SHP77 treated with DMSO at 0.1 percent for 48 hours (cell line): ENCODE measurements around the gene GAPT.

Experiments
- DNase-seq: peaks from one replicate; lab custom pipeline; 2025; lab: John Stamatoyannopoulos, UW

GAPT gene

DNA sequence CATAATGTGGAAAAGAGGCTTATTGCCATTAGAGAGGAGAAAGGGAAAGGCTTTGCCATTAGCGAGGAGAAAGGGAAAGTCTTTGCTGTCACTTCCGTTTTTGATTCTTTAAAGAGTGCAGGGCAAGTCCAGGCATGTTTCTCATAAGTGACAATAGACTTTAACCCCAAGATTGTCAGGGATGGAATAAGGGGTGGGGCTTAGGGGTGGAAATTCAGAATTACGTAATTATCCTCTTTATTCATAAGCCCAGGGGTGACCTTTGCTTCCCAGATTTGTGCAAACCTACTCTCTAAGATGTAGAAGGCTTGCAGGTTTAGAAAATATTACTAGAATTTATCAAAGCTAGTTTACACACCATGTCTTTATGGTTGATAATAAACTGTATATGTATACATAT lies 29.1 kb upstream of the GAPT start:
- DNase-seq = no peak

- DNase-seq = peak; percentile 49
These were observed 28.5 kb upstream of the GAPT start for GRCh38 chr5:58462623-58463230.

DNA sequence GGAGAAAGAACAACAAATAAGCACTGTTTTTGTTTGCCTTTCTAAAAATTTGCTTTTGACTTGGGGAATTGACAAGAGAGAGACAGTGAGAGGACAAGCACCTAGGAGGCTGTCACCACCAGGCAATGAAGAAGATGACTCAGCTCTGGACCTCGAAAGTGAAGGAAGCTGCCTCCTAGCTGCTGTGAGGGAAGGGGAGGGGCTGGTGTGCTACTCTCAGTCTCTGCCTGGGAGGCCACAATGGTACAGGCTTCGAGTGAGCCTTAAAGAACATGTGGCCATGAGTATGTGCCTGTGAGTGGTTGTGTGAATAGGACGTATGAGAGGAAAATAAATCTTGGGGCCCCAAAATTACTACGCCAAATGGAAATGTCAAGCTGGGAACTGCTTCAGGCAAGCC lies 24.3 kb upstream of the GAPT start:
- no peak for DNase-seq

DNA sequence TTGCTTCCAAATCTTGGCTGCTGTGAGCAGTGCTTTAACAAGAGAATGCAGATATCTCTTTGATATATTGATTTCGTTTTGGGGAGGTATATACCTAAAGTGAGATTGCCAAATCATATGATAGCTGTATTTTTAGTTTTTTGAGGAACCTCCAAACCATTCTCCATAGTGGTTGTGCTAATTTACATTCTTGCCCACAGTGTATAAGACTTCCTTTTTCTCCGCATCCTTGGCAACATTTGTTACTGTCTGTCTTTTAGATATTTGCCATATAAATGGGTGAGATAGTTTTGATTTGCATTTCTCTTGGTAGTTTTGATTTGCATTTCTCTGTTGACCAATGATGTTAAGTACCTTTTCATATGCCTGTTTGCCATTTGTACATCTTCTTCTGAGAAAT lies 21.3 kb upstream of the GAPT start:
- DNase-seq = no peak

- DNase-seq = no peak
These were observed 15.8 kb upstream of the GAPT start for GRCh38 chr5:58475404-58475803.

DNA sequence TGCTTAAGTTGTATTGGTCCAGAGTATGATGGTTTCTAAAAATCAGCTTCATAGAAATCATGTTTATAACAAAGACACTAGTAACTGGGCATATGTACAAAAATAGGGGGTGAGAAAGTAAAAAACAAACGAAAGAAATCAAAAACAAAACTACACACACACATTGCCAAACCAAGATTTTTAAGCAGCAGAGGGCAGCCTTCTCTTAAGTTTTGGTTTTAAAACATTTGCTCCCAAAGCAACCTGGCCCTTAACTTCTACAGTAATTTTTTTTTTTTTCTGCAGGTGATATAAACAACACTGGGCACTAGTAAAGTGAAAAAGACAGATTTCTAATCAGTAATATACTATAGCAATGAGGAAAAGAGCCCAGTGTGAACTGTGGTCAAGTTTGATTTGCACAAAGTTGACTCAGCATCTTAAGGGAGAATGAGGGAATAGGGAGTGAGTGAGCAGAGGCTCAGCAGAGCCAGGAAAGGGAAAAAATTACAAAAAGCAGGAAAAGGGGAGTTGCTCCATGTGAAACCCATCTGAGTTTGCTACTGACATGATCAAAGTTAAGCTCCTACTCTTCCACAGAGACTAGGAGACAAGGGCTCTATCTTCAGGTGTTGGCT lies 13.4 kb upstream of the GAPT start:
- no peak for DNase-seq

DNA sequence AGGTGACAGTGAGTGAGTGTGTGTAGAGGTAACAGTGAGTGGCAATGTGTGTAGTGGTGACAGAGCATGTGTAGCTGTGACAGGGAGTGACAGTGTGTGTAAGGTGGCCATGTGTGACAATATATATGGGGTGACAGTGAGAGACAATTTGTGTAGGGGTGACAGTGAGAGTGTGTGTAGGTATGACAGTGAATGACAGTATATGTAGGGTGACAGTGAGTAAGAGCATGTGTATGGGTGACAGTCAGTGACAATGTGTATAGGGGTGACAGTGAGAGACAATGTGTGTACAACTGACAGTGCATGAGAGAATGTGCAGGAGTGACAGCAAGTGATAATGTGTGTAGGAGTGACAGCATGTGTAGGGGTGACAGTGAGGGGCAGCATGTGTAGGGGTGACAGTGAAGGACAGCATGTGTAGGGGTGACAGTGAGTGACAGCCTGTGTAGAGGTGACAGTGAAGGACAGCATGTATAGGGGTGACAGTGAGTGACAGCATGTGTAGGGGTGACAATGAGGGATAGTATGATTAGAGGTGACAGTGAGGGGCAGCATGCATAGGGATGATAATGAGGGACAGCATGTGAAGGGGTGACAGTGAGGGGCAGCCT lies 10.1 kb upstream of the GAPT start:
- no peak for DNase-seq

- DNase-seq = no peak
These were observed 9.4 kb upstream of the GAPT start for GRCh38 chr5:58481828-58482227.

DNA sequence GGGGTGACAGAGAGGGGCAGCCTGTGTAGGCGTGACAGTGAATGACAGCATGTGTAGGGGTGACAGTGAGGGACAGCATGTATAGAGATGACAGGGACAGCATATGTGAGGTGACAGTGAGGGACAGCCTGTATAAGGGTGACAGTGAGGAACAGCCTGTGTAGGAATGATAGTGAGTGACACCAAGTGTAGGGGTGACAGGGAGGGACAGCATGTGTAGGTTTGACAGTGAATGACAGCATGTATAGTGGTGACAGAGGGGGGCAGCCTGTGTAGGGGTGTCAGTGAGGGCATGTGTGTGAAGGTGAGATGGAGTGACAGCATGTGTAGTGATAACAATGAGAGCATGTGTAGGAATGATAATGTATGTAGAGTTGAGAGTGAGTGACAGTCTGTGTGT lies 8.7 kb upstream of the GAPT start:
- no peak for DNase-seq

- DNase-seq = no peak
These were observed 6.7 kb upstream of the GAPT start for GRCh38 chr5:58484505-58484904.

GRCh38 chr5:58486290-58486689 lies 4.9 kb upstream of the GAPT start:
- no peak for DNase-seq

DNA sequence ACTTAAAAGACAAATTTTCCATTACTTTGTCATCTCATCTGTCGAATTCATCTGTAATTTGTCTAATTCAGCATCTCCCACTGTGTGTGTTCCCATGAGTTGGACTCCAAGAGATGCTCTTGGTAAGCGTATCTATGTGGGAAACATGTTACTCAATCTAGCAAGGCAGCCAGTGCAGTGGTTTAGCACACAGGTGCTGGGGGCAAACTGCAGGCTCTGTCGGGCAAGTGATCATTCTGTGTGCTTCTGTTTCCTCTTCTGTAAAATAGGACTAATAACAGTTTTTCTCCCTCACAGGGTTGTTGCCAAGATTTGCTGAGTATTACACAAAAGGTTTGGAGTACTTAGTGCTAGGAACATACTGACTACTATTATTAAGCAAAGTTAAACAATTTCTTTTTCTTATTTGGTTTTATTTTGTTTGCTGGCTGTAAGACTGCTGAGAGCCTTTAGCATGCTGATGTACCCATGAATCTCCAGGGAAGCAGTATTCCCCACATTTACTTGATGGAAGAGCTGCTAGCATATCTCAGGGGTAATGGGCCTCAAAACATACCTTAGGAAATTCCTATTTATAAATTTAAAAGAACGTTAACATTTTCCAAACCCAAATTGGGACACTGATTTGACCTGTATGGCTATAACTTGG lies 709 bp upstream of the GAPT start:
- no peak for DNase-seq

DNA sequence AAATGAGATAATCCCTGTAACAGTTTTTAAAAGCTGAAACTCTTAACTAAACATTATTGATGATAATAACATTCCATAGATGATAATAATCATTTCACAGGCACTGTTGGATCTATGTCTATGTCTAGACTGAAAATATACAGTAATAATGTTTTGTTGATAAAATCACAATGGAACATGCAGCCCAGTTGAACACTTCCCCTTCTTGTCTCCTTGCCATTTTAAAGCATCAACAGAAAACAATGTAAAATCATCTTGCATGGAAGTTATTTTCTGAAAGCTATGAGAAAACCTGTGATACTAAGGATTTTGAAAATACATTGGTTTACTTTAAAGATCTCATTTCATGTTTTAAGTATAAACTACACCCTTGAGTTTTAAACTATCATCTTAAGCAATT lies 1.9 kb downstream of the GAPT start:
- DNase-seq = no peak

- no peak for DNase-seq
These were observed 5.3 kb downstream of the GAPT start for GRCh38 chr5:58496488-58496887.

- no peak for DNase-seq
These were observed 6.2 kb downstream of the GAPT start for GRCh38 chr5:58497386-58497785.

DNA sequence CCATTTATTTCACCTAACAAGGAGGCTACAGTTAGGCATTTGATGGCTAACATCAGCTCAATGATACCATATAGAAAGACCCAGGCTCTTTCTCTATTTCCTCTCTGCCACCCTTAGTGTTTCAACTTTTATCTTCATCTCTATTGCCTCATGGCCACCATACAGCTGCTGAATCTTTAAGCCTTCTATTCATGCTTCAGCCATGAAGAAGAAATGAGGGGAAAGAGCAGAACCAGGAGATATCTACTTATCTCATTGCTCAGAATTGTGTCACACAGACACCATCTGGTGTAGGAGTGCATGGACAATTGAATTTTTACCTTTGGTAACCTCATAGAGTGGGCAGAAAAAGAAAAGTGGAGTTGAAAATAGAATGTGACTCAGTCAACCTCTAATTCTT lies 6.7 kb downstream of the GAPT start:
- no peak for DNase-seq

DNA sequence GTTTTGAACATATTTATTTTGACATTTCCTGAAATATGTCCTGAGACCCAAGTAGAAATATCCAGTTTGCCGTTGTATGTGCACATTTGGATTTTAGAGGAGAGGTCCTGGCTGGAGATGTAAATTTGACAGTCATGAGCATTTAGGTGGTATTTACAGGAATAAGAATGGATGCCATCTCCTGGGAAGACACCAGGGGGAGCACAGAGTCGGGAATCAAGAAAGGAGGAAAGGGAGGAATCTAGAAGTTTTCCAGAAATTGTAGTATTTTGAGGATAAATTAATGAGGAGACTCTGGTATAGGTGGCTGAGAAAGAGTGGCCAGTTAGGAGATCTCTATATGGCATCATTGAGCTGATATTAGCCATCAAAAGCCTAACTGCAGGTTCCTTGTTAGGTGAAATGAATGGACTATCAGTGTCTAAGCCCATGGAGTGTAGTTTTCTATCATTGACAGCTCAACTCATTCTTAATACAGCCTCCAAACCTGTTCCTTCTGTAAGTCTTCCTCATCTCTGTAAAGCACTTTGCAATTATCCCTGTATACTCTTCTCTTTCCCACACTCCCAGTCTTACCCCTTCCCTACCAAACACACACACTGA lies 7.2 kb downstream of the GAPT start:
- DNase-seq = no peak

DNA sequence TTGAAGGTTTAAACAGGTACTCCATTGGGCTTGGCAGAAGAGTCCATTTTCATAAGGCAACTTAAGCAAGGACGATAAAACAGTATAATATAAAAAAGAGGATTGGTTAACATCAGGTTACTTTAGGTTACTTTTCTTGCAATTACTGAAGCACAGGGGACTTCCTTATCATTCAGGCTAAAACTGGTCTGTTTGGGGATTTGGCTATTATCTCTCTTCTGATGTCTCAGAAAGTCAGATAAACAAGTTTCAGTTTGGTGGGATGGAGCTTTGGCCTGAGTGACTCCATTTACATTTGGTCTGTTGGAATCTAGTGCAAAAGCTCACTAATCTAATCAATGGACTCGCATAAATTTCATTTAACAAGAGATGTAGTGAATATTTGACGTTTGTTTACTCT lies 8.0 kb downstream of the GAPT start:
- DNase-seq = no peak

DNA sequence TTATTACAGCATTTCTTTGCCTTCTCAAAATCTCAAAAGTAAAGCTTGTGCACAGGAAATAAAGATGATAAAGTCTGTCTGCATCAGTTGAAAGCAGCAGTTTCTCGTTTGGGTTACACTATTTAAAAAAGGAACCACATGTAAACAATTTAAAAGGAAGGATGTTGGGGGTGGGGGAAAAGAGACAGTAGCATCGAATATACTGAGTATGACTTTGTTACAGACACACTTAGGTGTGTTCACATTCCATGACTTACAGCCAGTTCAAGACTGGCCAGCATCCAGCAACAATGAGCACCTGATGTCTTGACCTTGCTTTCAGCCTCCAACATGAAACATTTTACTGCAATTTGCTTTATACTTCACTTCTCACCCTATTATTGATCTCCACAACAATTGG lies 8.7 kb downstream of the GAPT start:
- no peak for DNase-seq

DNA sequence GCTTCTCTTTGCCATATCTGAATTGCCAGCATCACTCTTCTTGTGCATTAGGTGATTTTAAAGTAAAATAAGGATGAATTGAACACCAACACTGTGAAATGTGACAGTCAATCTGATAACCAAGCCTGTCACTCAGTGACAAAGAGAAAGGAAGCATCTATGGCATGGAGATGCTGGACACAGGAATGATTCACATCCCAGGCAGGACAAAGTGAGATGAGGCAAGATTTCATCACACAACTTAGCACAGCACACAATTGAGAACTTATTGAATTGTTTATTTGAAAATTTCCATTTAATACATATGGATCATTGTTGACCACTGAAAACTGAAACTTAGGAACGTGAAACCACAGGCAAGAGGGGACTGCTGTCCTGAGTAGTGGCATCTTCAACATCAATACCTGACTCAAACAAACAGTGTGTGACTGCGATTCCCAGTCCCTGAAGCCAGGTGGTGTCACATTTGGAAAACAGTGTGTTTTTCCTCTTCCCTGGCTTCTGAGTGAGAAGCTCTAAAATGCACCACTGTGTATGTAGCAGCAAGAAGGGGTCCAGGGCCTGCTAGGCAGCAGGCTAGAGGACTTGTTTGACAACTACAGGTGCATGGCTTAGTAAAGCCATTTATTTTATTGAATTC lies 10.7 kb downstream of the GAPT start:
- no peak for DNase-seq

DNA sequence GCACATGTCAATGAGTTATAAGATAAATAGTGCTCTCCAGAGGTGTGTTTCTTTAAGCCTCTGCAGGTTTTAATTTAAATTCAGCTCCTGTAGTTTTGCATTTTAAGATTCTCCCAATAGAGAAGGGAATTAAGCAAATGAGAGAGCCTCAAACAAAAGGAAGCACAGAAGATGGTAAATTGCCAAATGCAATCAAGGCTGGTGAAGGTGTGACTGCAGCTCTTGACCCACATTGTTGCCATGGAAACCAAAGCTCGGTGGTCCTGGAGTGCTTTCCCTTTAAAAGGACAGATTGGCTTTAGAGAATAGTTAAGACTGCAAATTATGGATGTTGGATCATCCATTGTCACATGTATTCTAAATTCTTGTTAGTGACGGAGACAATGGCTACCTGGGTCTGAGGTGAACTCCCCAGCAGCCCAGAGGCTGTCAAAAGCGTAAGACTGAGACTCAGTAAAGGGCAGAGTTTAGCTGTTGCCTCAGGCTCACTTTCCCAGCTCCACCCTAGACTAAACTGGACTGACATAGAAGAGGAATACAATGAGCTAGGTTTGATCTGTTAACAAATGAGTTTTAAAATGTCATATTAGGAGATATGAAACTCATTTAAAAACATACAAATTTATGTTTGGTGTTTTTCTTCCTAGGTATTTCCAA lies 12.3 kb downstream of the GAPT start:
- DNase-seq = no peak

DNA sequence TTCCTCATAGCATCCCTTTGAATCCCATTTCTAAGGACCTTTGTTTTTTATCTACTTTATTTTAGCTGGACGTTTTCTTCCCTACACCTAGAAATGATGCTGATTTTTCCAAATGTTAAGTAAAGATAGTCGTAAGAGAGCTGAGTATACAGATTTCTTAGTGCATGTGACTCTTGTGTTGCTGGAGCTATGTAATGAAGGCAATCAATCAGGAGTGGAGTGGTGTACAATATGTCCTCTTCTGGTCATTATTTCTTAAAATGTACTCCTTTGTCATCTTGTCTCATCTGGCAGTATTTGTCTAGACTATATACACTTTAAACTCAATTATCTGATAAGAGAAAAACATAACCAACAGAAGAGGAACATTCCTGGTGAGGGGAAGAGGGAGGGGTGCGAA lies 13.5 kb downstream of the GAPT start:
- no peak for DNase-seq
